Measurements from ENCODE around the gene ERMARD.

- no peak for TF ChIP-seq CTCF (conservative IDR thresholded peaks at IDR 0.05; ENCODE audit: low read length)
- TF ChIP-seq EZH2phosphoT487 (IDR thresholded peaks at IDR 0.05; ENCODE audit: borderline replicate concordance), result no peak
Measured at GRCh38 chr6:169701954-169702839, 49.2 kb upstream of the ERMARD start, which contains the start of the genes C6orf120 and WDR27.
